KBM-7 (cell line): ENCODE data around the gene GPC6.

Experiments
- DNase-seq: peaks from one replicate; pipeline ENCODE4 v3.0.0-alpha.2; 2015
- in situ Hi-C: fragments of 300-500 bp; cut with MboI; formaldehyde crosslinking; loops from 2 replicates; pipeline ENCODE4 v1.14.3; 2020; ENCODE audit warnings: low sequenced_read_pairs, low pct_unique_long_range_greater_than_20kb, mixed read lengths

Gene GPC6

GRCh38 chr13:93262729-93263345, 36.2 kb downstream of the GPC6 start:
- no peak for DNase-seq
- in situ Hi-C loops = no loop called here

- in situ Hi-C loops = no loop called here
- DNase-seq = no peak
Measured at GRCh38 chr13:93264876-93265275, 38.3 kb downstream of the GPC6 start.

GRCh38 chr13:93265800-93266199, 39.2 kb downstream of the GPC6 start:
- in situ Hi-C loops = no loop called here
- no peak for DNase-seq

GRCh38 chr13:93266681-93267080, 40.1 kb downstream of the GPC6 start:
- in situ Hi-C loops = no loop called here
- DNase-seq = no peak

GRCh38 chr13:93268327-93269028, 41.9 kb downstream of the GPC6 start:
- in situ Hi-C loops = no loop called here
- peak; percentile 9 for DNase-seq

GRCh38 chr13:93270769-93271742, 44.4 kb downstream of the GPC6 start:
- in situ Hi-C loops = no loop called here
- peak; percentile 61 for DNase-seq

- DNase-seq = peak; percentile 14
- in situ Hi-C loops = no loop called here
Measured at GRCh38 chr13:93279982-93280381, 53.4 kb downstream of the GPC6 start.

GRCh38 chr13:93280688-93281087, 54.1 kb downstream of the GPC6 start:
- DNase-seq = no peak
- in situ Hi-C loops = no loop called here

- in situ Hi-C loops = no loop called here
- DNase-seq = no peak
Measured at GRCh38 chr13:93283255-93283654, 56.6 kb downstream of the GPC6 start.

GRCh38 chr13:93284064-93284463, 57.5 kb downstream of the GPC6 start:
- in situ Hi-C loops = no loop called here
- DNase-seq = no peak

GRCh38 chr13:93286047-93286446, 59.4 kb downstream of the GPC6 start:
- DNase-seq = no peak
- in situ Hi-C loops = no loop called here

GRCh38 chr13:93289053-93289452, 62.4 kb downstream of the GPC6 start:
- in situ Hi-C loops = no loop called here
- no peak for DNase-seq

GRCh38 chr13:93289842-93290241, 63.2 kb downstream of the GPC6 start:
- DNase-seq = no peak
- in situ Hi-C loops = no loop called here

- DNase-seq = no peak
- in situ Hi-C loops = no loop called here
Measured at GRCh38 chr13:93290503-93290902, 63.9 kb downstream of the GPC6 start.

- in situ Hi-C loops = no loop called here
- no peak for DNase-seq
Measured at GRCh38 chr13:93292366-93292765, 65.8 kb downstream of the GPC6 start.

- in situ Hi-C loops = no loop called here
- DNase-seq = no peak
Measured at GRCh38 chr13:93293710-93294109, 67.1 kb downstream of the GPC6 start.

- in situ Hi-C loops = no loop called here
- DNase-seq = no peak
Measured at GRCh38 chr13:93296584-93296983, 70.0 kb downstream of the GPC6 start.

GRCh38 chr13:93298713-93299112, 72.1 kb downstream of the GPC6 start:
- in situ Hi-C loops = no loop called here
- no peak for DNase-seq

GRCh38 chr13:93304134-93304533, 77.5 kb downstream of the GPC6 start:
- in situ Hi-C loops = no loop called here
- DNase-seq = no peak
